PC-3 (cell line): ENCODE measurements around the gene HOXB2.

Experiments used
- EZH2phosphoT487 ChIP-seq: fragments of 300-600 bp; sonication (generic); IDR thresholded peaks from 2 replicates; pipeline ENCODE4 v1.6.1; 2018; ENCODE audit warnings: mild to moderate bottlenecking, antibody characterized with exemption, low read length, borderline replicate concordance
- TF ChIP-seq, protein P1 (sequence below): fragments of 300-600 bp; sonication (generic); conservative IDR thresholded peaks from 2 replicates; pipeline ENCODE4 v1.5.1; 2017; ENCODE audit warnings: antibody characterized with exemption, low read depth, mild to moderate bottlenecking, low read length

- no peak for TF ChIP-seq EZH2phosphoT487
- TF ChIP-seq, protein P1, sequence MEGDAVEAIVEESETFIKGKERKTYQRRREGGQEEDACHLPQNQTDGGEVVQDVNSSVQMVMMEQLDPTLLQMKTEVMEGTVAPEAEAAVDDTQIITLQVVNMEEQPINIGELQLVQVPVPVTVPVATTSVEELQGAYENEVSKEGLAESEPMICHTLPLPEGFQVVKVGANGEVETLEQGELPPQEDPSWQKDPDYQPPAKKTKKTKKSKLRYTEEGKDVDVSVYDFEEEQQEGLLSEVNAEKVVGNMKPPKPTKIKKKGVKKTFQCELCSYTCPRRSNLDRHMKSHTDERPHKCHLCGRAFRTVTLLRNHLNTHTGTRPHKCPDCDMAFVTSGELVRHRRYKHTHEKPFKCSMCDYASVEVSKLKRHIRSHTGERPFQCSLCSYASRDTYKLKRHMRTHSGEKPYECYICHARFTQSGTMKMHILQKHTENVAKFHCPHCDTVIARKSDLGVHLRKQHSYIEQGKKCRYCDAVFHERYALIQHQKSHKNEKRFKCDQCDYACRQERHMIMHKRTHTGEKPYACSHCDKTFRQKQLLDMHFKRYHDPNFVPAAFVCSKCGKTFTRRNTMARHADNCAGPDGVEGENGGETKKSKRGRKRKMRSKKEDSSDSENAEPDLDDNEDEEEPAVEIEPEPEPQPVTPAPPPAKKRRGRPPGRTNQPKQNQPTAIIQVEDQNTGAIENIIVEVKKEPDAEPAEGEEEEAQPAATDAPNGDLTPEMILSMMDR = no peak
Measured at GRCh38 chr17:48542698-48543106, 2.2 kb downstream of the HOXB2 start.
